GM12872 (cell line): ENCODE data around the gene SYT14.

Experiments used
- CTCF ChIP-seq: IDR thresholded peaks from 3 replicates; pipeline ENCODE4 v1.5.1; 2011; ENCODE audit warnings: low read depth, mild to moderate bottlenecking, low read length, moderate library complexity; ENCODE audit not compliant: insufficient read depth

The SYT14 gene

GRCh38 chr1:210174133-210174532 lies 236.1 kb downstream of the SYT14 start:
- no peak for TF ChIP-seq CTCF

GRCh38 chr1:210185063-210185462 lies 247.0 kb downstream of the SYT14 start:
- TF ChIP-seq CTCF: no peak

GRCh38 chr1:210189426-210189825 lies 251.4 kb downstream of the SYT14 start:
- no peak for TF ChIP-seq CTCF

GRCh38 chr1:210195635-210196160 lies 257.7 kb downstream of the SYT14 start:
- TF ChIP-seq CTCF: no peak

- no peak for TF ChIP-seq CTCF
Measured at GRCh38 chr1:210198840-210199239, 260.8 kb downstream of the SYT14 start.

GRCh38 chr1:210200124-210200736 lies 262.2 kb downstream of the SYT14 start:
- no peak for TF ChIP-seq CTCF

- TF ChIP-seq CTCF: no peak
Measured at GRCh38 chr1:210201681-210202080, 263.7 kb downstream of the SYT14 start.
